SU-DHL-6 (cell line): ENCODE results near the gene METTL4.

Experiments
- H2AFZ ChIP-seq: fragments of 200-600 bp; sonication (generic); 2 replicates; pipeline ENCODE4 v1.6.1; 2014; ENCODE audit warnings: low read depth, mild to moderate bottlenecking, moderate library complexity, mixed read lengths, antibody characterized with exemption, low read length; ENCODE audit not compliant: severe bottlenecking
- H3F3A ChIP-seq: fragments of 200-600 bp; shearing (Covaris generic); 2 replicates; pipeline ENCODE4 v1.6.0; 2016; ENCODE audit warnings: antibody characterized with exemption, mild to moderate bottlenecking; ENCODE audit not compliant: insufficient read depth
- H3K27ac ChIP-seq: fragments of 200-600 bp; sonication (generic); 2 replicates; pipeline ENCODE4 v1.5.1; 2016; ENCODE audit warnings: low read depth, mild to moderate bottlenecking, low read length, moderate library complexity, mixed read lengths
- H3K27me3 ChIP-seq: fragments of 200-600 bp; sonication (generic), shearing (Covaris generic); 2 replicates; pipeline ENCODE4 v1.6.0; 2014; ENCODE audit warnings: mild to moderate bottlenecking, low read length
- H3K36me3 ChIP-seq: fragments of 200-600 bp; sonication (generic); 2 replicates; pipeline ENCODE4 v1.6.1; 2014; ENCODE audit warnings: mild to moderate bottlenecking, low read length, mixed read lengths
- H3K4me2 ChIP-seq: fragments of 300-600, 200-600 bp; shearing (Covaris generic), sonication (generic); 2 replicates; pipeline ENCODE4 v1.6.0; 2014; ENCODE audit warnings: low read length, low read depth, mild to moderate bottlenecking; ENCODE audit not compliant: poor library complexity, severe bottlenecking
- H3K4me3 ChIP-seq: fragments of 200-600 bp; sonication (generic); 2 replicates; pipeline ENCODE4 v1.5.1; 2014; ENCODE audit warnings: antibody characterized with exemption, low read length, mild to moderate bottlenecking, mixed read lengths; ENCODE audit not compliant: insufficient read depth, poor library complexity, severe bottlenecking
- H3K79me2 ChIP-seq: fragments of 200-600 bp; sonication (generic); 2 replicates; pipeline ENCODE4 v1.6.1; 2014; ENCODE audit warnings: mild to moderate bottlenecking, low read length, moderate library complexity; ENCODE audit not compliant: insufficient read depth
- H3K9ac ChIP-seq: fragments of 200-600 bp; sonication (generic); 2 replicates; pipeline ENCODE4 v1.7.0; 2014; ENCODE audit warnings: mild to moderate bottlenecking, low read length
- H3K9me2 ChIP-seq: fragments of 200-600 bp; sonication (generic); replicated peaks from 2 replicates; pipeline ENCODE4 v1.6.1; 2014; ENCODE audit warnings: low read length; ENCODE audit not compliant: insufficient read depth
- H3K9me3 ChIP-seq: fragments of 200-600 bp; sonication (generic); 2 replicates; pipeline ENCODE4 v1.6.1; 2014; ENCODE audit warnings: low read length, mixed read lengths; ENCODE audit not compliant: insufficient read depth
- H4K20me1 ChIP-seq: fragments of 200-600 bp; sonication (generic); 2 replicates; pipeline ENCODE4 v1.6.1; 2014; ENCODE audit warnings: low read depth, mild to moderate bottlenecking, antibody characterized with exemption, low read length, moderate library complexity, mixed read lengths
- EZH2phosphoT487 ChIP-seq: fragments of 200-600 bp; sonication (generic), shearing (Covaris generic); conservative IDR thresholded peaks from 2 replicates; pipeline ENCODE4 v1.6.1; 2018; ENCODE audit warnings: mild to moderate bottlenecking, antibody characterized with exemption, low read length, moderate library complexity, mixed read lengths
- TF ChIP-seq, protein P1 (sequence below): fragments of 200-600 bp; sonication (generic); IDR thresholded peaks from one replicate; pipeline ENCODE4 v1.5.1; 2017; ENCODE audit warnings: antibody characterized with exemption, mild to moderate bottlenecking, low read length, moderate library complexity; ENCODE audit not compliant: insufficient read depth, poor library complexity, severe bottlenecking

The METTL4 gene

DNA sequence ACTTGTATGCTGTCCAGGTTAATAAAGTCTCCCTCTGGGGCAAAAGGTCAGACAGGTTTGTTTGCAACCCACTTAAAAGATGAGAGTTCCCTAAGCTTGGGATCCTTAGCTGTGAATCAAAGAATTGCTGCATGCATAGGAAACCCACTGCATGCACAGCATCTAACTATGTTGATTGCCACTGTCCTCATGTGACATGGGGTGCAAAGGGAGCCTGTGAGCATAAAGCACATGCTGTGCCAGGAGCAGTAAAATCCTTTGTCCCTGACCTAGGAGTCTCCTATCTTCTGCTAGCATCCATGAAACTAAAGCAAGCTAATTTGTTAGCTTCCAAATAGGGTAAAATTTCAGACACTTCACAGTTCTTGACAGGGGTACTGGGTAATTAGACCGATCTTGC, 13.8 kb downstream of the METTL4 start:
- Histone ChIP-seq H3K4me3 (no peak overlapping the region), H3K79me2 (no peaks in the 10 kb centered on the region), H2AFZ (no peak overlapping the region), H3K36me3 (peaks cover 17% of the 10 kb centered on the region), H3K9me3 (no peaks in the 10 kb centered on the region), H3K4me2 (no peak overlapping the region), H4K20me1 (no peaks in the 10 kb centered on the region), H3F3A (no peaks in the 10 kb centered on the region; the same call in 1 of the 2 replicates), H3K9me2 (no peaks in the 10 kb centered on the region), H3K27ac (no peak overlapping the region), H3K27me3 (no peaks in the 10 kb centered on the region), H3K9ac (no peak overlapping the region)
- TF ChIP-seq EZH2phosphoT487: no peak
- TF ChIP-seq, protein P1, sequence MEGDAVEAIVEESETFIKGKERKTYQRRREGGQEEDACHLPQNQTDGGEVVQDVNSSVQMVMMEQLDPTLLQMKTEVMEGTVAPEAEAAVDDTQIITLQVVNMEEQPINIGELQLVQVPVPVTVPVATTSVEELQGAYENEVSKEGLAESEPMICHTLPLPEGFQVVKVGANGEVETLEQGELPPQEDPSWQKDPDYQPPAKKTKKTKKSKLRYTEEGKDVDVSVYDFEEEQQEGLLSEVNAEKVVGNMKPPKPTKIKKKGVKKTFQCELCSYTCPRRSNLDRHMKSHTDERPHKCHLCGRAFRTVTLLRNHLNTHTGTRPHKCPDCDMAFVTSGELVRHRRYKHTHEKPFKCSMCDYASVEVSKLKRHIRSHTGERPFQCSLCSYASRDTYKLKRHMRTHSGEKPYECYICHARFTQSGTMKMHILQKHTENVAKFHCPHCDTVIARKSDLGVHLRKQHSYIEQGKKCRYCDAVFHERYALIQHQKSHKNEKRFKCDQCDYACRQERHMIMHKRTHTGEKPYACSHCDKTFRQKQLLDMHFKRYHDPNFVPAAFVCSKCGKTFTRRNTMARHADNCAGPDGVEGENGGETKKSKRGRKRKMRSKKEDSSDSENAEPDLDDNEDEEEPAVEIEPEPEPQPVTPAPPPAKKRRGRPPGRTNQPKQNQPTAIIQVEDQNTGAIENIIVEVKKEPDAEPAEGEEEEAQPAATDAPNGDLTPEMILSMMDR: no peak

GRCh38 chr18:2555895-2556294, 15.4 kb downstream of the METTL4 start:
- H3F3A ChIP-seq: no peaks in the 10 kb centered on the region; the same call in 1 of the 2 replicates
- no peak overlapping the region for H3K4me3 ChIP-seq
- no peaks in the 10 kb centered on the region for H3K9me3 ChIP-seq
- peaks cover 15% of the 10 kb centered on the region for H3K36me3 ChIP-seq
- no peak overlapping the region for H2AFZ ChIP-seq
- H3K27ac ChIP-seq: no peak overlapping the region
- H3K9me2 ChIP-seq: no peaks in the 10 kb centered on the region
- no peak overlapping the region for H3K9ac ChIP-seq
- no peak overlapping the region for H3K4me2 ChIP-seq
- H3K79me2 ChIP-seq: no peaks in the 10 kb centered on the region
- H4K20me1 ChIP-seq: no peaks in the 10 kb centered on the region
- H3K27me3 ChIP-seq: no peaks in the 10 kb centered on the region
- TF ChIP-seq, protein P1: no peak
- TF ChIP-seq EZH2phosphoT487: no peak

DNA sequence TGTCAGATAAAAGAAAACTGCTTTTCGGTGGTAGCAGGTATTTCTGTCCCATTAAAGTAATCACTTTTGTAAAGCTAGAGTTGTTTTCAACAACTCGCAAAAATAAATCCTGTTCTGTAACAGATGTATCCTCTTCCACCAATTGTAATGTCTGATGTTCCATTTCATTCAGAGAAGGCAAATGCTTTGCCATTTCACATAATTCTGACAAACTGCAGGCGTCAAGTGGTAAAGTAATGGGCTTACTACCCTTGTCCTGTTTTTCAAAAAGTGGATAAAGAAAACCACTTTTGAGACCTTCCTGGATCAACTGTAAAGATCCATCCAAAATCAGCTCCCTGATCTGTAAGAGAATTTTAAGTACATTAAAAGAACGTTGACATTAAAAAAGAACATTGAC, 16.6 kb downstream of the METTL4 start:
- peaks cover 15% of the 10 kb centered on the region for H3K36me3 ChIP-seq
- no peaks in the 10 kb centered on the region for H4K20me1 ChIP-seq
- H3K79me2 ChIP-seq: no peaks in the 10 kb centered on the region
- H2AFZ ChIP-seq: no peak overlapping the region
- no peaks in the 10 kb centered on the region for H3K9me2 ChIP-seq
- no peak overlapping the region for H3K4me3 ChIP-seq
- no peaks in the 10 kb centered on the region; the same call in 1 of the 2 replicates for H3F3A ChIP-seq
- H3K9me3 ChIP-seq: no peaks in the 10 kb centered on the region
- no peak for TF ChIP-seq EZH2phosphoT487
- TF ChIP-seq, protein P1: no peak
- H3K27ac ChIP-seq: no peak overlapping the region
- H3K4me2 ChIP-seq: no peak overlapping the region
- H3K27me3 ChIP-seq: no peaks in the 10 kb centered on the region
- no peak overlapping the region for H3K9ac ChIP-seq
